OCI-M2 (cell line): ENCODE data around the gene NR6A1.

Source experiments
- DNase-seq: peaks from one replicate; lab custom pipeline; 2025; ENCODE audit not compliant: unreplicated experiment; lab: John Stamatoyannopoulos, UW

NR6A1 gene

GRCh38 chr9:124771021-124771866 is at the start of gene NR6A1:
Gene NR6A1 (minus strand): TSS chr9:124771311.
- peak; percentile 73 for DNase-seq

GRCh38 chr9:124818431-124819281 is 47.5 kb upstream of the NR6A1 start:
- DNase-seq: no peak

GRCh38 chr9:124815601-124816000 is 44.5 kb upstream of the NR6A1 start:
- DNase-seq: no peak

- no peak for DNase-seq
These were observed 43.0 kb upstream of the NR6A1 start for GRCh38 chr9:124814164-124814535.

GRCh38 chr9:124813501-124814163 is 42.5 kb upstream of the NR6A1 start:
- DNase-seq: no peak

GRCh38 chr9:124813041-124813440 is 41.9 kb upstream of the NR6A1 start:
- no peak for DNase-seq

GRCh38 chr9:124812441-124812876 is 41.3 kb upstream of the NR6A1 start:
- DNase-seq: no peak

GRCh38 chr9:124810663-124811355 is 39.7 kb upstream of the NR6A1 start:
- no peak for DNase-seq

- no peak for DNase-seq
These were observed 38.8 kb upstream of the NR6A1 start for GRCh38 chr9:124809741-124810500.

GRCh38 chr9:124809211-124809610 is 38.1 kb upstream of the NR6A1 start:
- no peak for DNase-seq

- no peak for DNase-seq
These were observed 37.3 kb upstream of the NR6A1 start for GRCh38 chr9:124808246-124808956.

GRCh38 chr9:124805186-124805585 is 34.1 kb upstream of the NR6A1 start:
- DNase-seq: no peak

GRCh38 chr9:124803911-124804310 is 32.8 kb upstream of the NR6A1 start:
- DNase-seq: no peak

GRCh38 chr9:124802426-124802825 is 31.3 kb upstream of the NR6A1 start:
- DNase-seq: no peak

- DNase-seq: no peak
These were observed 30.2 kb upstream of the NR6A1 start for GRCh38 chr9:124801356-124801755.

GRCh38 chr9:124800306-124801259 is 29.5 kb upstream of the NR6A1 start:
- no peak for DNase-seq

GRCh38 chr9:124799274-124800006 is 28.3 kb upstream of the NR6A1 start:
- DNase-seq: no peak
